Effector memory CD4-positive, alpha-beta T cell (primary cell): Measurements from ENCODE around the gene CDH10.

ENCODE experiments used
- DNase-seq, 3 donors: peaks; one replicate each; pipeline ENCODE4 v3.0.0-alpha.2; 2020
- H3K27ac ChIP-seq: 2 replicates; pipeline ENCODE4 v1.7.0; 2013; ENCODE audit warnings: mild to moderate bottlenecking, low read length, moderate library complexity; ENCODE audit not compliant: insufficient read depth, poor library complexity, severe bottlenecking
- H3K27me3 ChIP-seq: replicated peaks from 2 replicates; pipeline ENCODE4 v1.7.0; 2013; ENCODE audit warnings: mild to moderate bottlenecking, low read length; ENCODE audit not compliant: insufficient read depth, control insufficient read depth, poor library complexity, severe bottlenecking
- H3K36me3 ChIP-seq: 2 replicates; pipeline ENCODE4 v1.7.0; 2013; ENCODE audit warnings: mild to moderate bottlenecking, low read length, moderate library complexity; ENCODE audit not compliant: control insufficient read depth, insufficient read depth
- H3K4me1 ChIP-seq: 2 replicates; pipeline ENCODE4 v1.7.0; 2013; ENCODE audit warnings: low read length, mild to moderate bottlenecking; ENCODE audit not compliant: control insufficient read depth, insufficient read depth, poor library complexity, severe bottlenecking
- H3K4me3 ChIP-seq: 2 replicates; pipeline ENCODE4 v1.7.0; 2013; ENCODE audit warnings: low read length, low read depth, mild to moderate bottlenecking; ENCODE audit not compliant: insufficient read depth, poor library complexity, severe bottlenecking
- H3K9me3 ChIP-seq: 2 replicates; pipeline ENCODE4 v1.7.0; 2013; ENCODE audit warnings: mild to moderate bottlenecking, low read length, moderate library complexity; ENCODE audit not compliant: control insufficient read depth

CDH10 gene

DNA sequence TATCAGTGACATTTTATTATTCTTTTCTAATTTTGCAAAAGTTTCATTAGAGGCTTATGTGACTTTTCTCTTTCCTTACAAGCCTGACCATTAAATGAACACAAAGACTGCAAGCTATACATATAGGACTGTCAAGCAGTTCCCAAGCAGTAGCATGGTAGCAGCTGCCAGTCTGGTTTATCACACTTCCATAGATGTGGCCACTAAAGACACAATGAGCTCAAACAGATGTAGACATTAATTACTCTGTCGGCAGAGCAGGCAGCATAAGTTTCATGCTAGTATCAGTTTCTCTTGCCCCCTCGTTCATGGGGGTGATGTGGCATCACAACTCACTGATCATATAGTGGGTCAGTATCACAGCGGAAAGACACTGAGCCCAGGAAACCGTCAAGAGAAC lies 89.5 kb downstream of the CDH10 start:
- no peaks in the 10 kb centered on the region for H3K4me1 ChIP-seq
- no peaks in the 10 kb centered on the region for H3K36me3 ChIP-seq
- no peaks in the 10 kb centered on the region for H3K27me3 ChIP-seq
- H3K27ac ChIP-seq, result no peak overlapping the region
- no peak for DNase-seq
- no peak overlapping the region for H3K4me3 ChIP-seq
- no peaks in the 10 kb centered on the region for H3K9me3 ChIP-seq

DNA sequence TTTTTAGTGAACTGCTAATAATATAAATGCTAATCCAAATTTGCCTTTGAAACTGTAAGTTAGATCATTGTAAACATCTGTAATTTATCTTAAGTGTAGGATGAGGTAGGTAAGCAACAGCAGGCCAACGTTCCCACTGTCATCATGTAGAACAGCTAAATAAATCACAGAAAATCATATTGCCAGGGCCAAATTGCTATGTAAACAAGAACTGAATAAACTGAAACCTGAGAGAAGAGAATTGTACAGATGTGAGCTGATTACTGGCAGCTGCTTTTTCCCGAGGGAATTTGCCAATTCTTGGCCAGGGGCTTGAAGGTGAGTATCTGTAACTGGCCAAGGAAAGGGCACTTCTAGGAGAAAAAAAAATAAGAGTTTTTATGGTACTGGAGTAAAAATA lies 97.6 kb downstream of the CDH10 start:
- Histone ChIP-seq H3K9me3 (no peaks in the 10 kb centered on the region), H3K36me3 (no peaks in the 10 kb centered on the region), H3K4me1 (no peaks in the 10 kb centered on the region), H3K4me3 (no peak overlapping the region), H3K27me3 (no peaks in the 10 kb centered on the region), H3K27ac (no peak overlapping the region)
- DNase-seq, result no peak

DNA sequence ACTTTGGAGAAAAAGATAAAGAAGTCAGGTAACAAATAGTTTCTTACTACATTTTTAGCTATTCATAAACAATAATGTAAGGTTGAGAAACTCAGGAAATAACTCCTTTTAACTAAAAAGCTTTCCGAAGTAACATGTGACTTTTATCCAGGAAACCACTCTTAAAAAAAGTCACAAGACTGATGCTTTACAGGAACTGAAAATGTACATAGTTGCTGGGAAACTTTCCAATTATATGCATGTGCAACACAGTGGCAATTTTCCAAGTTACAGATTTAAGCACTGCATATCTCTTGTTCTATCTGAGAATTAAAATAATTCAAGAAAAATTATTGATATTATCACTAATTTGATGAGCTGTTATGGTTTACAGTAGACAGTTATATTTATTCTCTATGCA lies 105.2 kb downstream of the CDH10 start:
- Histone ChIP-seq H3K36me3 (no peaks in the 10 kb centered on the region), H3K9me3 (no peaks in the 10 kb centered on the region), H3K27ac (no peak overlapping the region), H3K4me1 (no peaks in the 10 kb centered on the region), H3K4me3 (no peak overlapping the region), H3K27me3 (no peaks in the 10 kb centered on the region)
- DNase-seq, result no peak

DNA sequence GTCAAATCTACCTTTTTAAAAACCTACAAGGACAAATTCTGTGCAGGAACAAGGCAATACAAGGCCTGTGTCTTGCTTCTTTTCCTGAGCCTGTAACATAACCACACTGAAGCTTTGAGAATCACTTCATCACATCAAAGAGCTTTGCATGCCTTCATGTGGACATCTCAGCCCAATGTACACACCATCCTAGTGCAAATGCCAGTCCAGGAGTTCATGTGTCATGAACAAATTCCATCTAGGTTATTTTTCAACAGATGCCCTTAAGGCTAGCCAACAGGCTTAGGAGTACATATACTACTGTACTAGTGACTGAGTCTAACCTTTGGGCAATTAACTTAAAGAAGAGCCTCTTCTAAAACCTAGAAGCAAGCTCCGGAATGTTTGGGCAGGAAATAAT lies 106.4 kb downstream of the CDH10 start:
- no peak overlapping the region for H3K27ac ChIP-seq
- DNase-seq, result no peak
- no peaks in the 10 kb centered on the region for H3K27me3 ChIP-seq
- no peaks in the 10 kb centered on the region for H3K36me3 ChIP-seq
- no peak overlapping the region for H3K4me3 ChIP-seq
- no peaks in the 10 kb centered on the region for H3K9me3 ChIP-seq
- no peaks in the 10 kb centered on the region for H3K4me1 ChIP-seq

DNA sequence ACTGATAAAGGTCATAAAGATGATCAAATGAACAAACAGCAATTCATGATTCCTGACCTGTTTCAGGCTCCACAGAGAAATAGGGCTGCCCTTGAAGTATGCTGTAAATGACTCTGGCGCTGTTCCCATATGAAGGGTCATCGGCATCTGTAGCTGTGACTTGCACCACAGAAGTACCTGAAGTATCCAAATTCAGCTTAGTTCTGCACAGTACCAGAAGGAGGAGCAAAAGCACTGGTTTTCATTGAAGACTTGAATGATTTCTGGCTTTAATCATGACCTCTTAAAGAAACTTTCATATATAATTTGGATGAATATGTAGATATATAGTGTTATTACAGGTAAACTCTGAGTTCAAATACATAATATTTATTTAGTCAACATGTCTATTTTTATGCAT lies 109.1 kb downstream of the CDH10 start:
- Histone ChIP-seq H3K9me3 (no peaks in the 10 kb centered on the region), H3K4me1 (no peaks in the 10 kb centered on the region), H3K27me3 (no peaks in the 10 kb centered on the region), H3K36me3 (no peaks in the 10 kb centered on the region), H3K4me3 (no peak overlapping the region), H3K27ac (no peak overlapping the region)
- no peak for DNase-seq

DNA sequence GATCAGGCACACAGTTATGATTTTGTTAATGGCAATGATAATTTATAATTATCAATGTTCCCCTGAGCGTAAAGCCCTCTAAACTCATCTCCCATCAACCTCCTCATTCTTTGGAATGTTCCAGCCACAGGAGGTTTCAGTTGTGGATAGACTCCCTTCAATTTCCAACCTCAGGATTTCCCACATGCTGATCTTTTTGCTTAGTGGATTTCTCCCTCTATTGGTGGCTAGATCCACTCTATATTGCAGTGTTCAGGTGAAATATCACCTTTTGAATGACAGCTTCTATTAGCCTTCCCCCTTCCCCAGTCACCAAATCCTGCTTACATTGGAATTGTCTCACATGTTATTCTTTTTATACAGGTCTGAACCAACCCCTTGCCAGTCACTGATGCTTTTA lies 113.9 kb downstream of the CDH10 start:
- H3K36me3 ChIP-seq, result no peaks in the 10 kb centered on the region
- DNase-seq, result no peak

DNA sequence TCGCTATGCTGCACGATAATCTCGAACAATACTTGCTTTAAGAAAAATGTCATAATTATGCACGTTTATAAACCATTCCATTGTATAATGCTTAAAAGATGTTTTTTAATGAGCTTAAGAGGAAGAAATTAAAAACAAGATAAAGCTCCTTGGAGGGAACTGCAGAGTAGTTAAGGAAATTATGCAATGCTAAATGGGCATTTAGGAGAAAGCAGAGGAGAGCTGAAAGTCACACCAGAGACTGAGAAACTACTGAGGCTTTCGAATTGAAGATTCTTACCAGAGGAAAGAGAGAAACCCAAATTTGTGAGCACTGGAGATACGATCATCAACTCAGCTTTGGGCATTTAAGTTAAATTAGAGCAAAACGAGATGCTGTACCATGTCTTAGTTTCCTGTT lies 119.4 kb downstream of the CDH10 start:
- no peaks in the 10 kb centered on the region for H3K27me3 ChIP-seq
- H3K36me3 ChIP-seq, result no peaks in the 10 kb centered on the region
- H3K4me1 ChIP-seq, result no peaks in the 10 kb centered on the region
- H3K4me3 ChIP-seq, result no peak overlapping the region
- H3K27ac ChIP-seq, result no peak overlapping the region
- no peak for DNase-seq
- no peaks in the 10 kb centered on the region for H3K9me3 ChIP-seq

More for the DNA sequence above, 113.9 kb downstream of the CDH10 start:
- Histone ChIP-seq H3K4me3 (no peak overlapping the region), H3K27me3 (no peaks in the 10 kb centered on the region), H3K27ac (no peak overlapping the region), H3K9me3 (no peaks in the 10 kb centered on the region), H3K4me1 (no peaks in the 10 kb centered on the region)

DNA sequence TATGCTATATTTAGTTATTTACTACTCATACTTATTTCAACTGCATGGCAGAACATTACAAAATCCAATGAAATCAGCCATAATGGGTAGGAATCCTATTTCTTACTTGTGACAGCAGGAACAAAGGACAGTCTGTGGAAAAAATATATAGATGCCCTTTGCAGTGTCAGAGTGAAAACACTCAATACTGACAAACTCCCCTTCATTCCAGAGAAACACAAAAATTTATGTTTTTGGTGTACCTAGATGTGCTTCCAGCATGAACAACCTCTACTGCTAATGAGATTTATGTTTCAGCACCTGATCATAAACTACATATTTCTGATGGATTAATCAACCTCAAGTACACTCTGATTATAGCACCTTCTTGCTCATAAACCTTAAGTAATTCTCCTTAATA lies 132.4 kb downstream of the CDH10 start:
- no peaks in the 10 kb centered on the region for H3K4me1 ChIP-seq
- no peaks in the 10 kb centered on the region for H3K9me3 ChIP-seq
- no peak overlapping the region for H3K4me3 ChIP-seq
- H3K27me3 ChIP-seq, result no peaks in the 10 kb centered on the region
- no peak for DNase-seq
- no peak overlapping the region for H3K27ac ChIP-seq
- no peaks in the 10 kb centered on the region for H3K36me3 ChIP-seq

DNA sequence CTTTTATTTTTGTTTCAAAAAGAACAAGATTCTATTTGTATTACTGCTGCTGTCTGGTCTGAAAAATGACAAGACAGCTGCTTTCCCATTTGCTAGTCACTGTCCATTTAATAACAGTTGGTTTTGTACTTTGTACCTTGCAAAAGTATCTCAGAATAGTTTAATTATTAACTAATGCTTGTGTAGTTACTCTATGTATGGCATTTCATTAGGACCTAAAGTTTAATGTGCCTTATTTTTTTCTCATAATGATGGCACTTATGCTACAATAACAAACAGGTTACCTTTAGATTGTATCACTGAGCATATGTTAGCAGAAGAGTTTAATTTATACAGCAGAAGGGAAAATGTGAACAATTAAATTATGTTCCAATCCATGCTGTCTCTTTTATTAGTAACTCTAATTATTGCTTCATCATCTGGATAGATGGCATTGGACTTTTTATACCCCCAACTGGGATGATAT lies 134.2 kb downstream of the CDH10 start:
- no peak overlapping the region for H3K4me3 ChIP-seq
- no peak for DNase-seq
- no peaks in the 10 kb centered on the region for H3K9me3 ChIP-seq
- no peaks in the 10 kb centered on the region for H3K4me1 ChIP-seq
- H3K27me3 ChIP-seq, result no peaks in the 10 kb centered on the region
- H3K27ac ChIP-seq, result no peak overlapping the region
- no peaks in the 10 kb centered on the region for H3K36me3 ChIP-seq

DNA sequence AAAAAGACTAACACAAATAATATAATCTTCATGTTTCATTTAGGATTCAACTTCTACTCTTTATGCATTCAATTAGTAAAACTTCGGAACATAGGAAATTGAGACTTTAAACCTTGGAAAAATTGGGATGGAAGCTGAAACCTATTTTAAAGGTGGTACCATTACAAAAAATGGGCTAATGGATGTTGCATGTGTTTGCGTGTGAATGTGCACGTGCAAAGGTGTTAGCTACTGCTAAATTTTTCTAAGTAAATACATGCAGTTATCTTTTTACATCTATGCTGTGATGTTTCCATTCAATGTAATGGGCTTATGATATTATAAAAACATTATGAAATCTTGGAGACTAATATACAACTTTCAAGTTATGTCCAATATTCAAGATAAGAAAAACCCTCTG lies 134.8 kb downstream of the CDH10 start:
- H3K27ac ChIP-seq, result no peak overlapping the region
- H3K9me3 ChIP-seq, result no peaks in the 10 kb centered on the region
- no peaks in the 10 kb centered on the region for H3K27me3 ChIP-seq
- no peaks in the 10 kb centered on the region for H3K36me3 ChIP-seq
- no peak for DNase-seq
- no peaks in the 10 kb centered on the region for H3K4me1 ChIP-seq
- no peak overlapping the region for H3K4me3 ChIP-seq

DNA sequence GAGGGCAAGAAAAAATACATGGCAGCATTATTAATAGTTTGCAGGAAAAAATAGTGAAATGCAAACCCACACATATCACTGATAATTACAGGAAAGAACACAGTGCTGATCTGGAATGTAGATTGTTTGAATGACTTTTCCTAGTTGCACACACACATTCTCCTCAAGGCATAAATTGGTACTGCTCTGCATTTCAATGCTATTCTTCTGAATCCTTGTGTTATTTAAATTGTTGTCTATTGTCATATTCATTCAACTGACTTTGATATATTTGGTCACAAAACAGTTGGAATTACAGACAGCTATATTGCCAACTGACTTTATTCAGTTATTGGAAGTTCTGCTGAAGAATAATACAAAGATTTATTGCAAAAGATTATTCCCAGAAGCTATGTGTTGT lies 139.5 kb downstream of the CDH10 start:
- no peak overlapping the region for H3K27ac ChIP-seq
- no peaks in the 10 kb centered on the region for H3K4me1 ChIP-seq
- H3K36me3 ChIP-seq, result no peaks in the 10 kb centered on the region
- H3K9me3 ChIP-seq, result no peaks in the 10 kb centered on the region
- H3K4me3 ChIP-seq, result no peak overlapping the region
- no peaks in the 10 kb centered on the region for H3K27me3 ChIP-seq
- no peak for DNase-seq
